Spleen (tissue), 11 donors: ENCODE results near the gene TSPAN9. TPM values are rescaled to one million over a fixed set of nuclear protein-coding genes. Genes with fewer than 3 reads are reported as not detected.

Experiments used
- DNase-seq: peaks from one replicate; pipeline ENCODE4 v3.0.0-alpha.2; 2020
- H3K27ac ChIP-seq, 8 donors: fragments of 200-600 bp; sonication (generic) in 7 of 8; 1 replicate in 4 of 8; 2 replicates in 4 of 8; pipeline versions ENCODE4 v1.5.0 to v1.8.0; 2016 to 2021; ENCODE audit warnings: inconsistent platforms in 4 of 8, mild to moderate bottlenecking in 4 of 8, moderate library complexity in 1 of 8
- H3K27me3 ChIP-seq, 7 donors: fragments of 200-600 bp; sonication (generic) in 6 of 7; replicated peaks in 1 of 7; 1 replicate in 4 of 7; 2 replicates in 3 of 7; pipeline versions ENCODE4 v1.5.0 to v1.8.0; 2016 to 2021; ENCODE audit warnings: inconsistent platforms in 3 of 7, mild to moderate bottlenecking in 1 of 7
- H3K36me3 ChIP-seq, 6 donors: fragments of 200-600 bp; sonication (generic) in 5 of 6; 1 replicate in 4 of 6; 2 replicates in 2 of 6; pipeline versions ENCODE4 v1.5.0 to v1.8.0; 2016 to 2021; ENCODE audit warnings: inconsistent platforms in 2 of 6
- H3K4me1 ChIP-seq, 6 donors: fragments of 200-600 bp; sonication (generic) in 5 of 6; 1 replicate in 3 of 6; 2 replicates in 3 of 6; pipeline versions ENCODE4 v1.5.0 to v1.8.0; 2016 to 2021; ENCODE audit warnings: inconsistent platforms in 3 of 6
- H3K4me3 ChIP-seq, 8 donors: fragments of 200-600 bp; sonication (generic) in 7 of 8; 1 replicate in 4 of 8; 2 replicates in 4 of 8; pipeline versions ENCODE4 v1.5.0 to v1.8.0; 2016 to 2021; ENCODE audit warnings: inconsistent platforms in 4 of 8, mild to moderate bottlenecking in 4 of 8, moderate library complexity in 2 of 8
- H3K9me3 ChIP-seq, 8 donors: fragments of 200-600 bp; sonication (generic) in 7 of 8; 1 replicate in 4 of 8; 2 replicates in 4 of 8; pipeline versions ENCODE4 v1.5.0 to v1.8.0; 2016 to 2021; ENCODE audit warnings: inconsistent platforms in 4 of 8
- CTCF ChIP-seq, 11 experiments: fragments of 200-600 bp in 7 of 11; fragments of 450-650 bp in 4 of 11; sonication (generic) in 4 of 11; IDR thresholded peaks in 8 of 11; conservative IDR thresholded peaks in 3 of 11; 1 replicate in 7 of 11; 2 replicates in 4 of 11; pipeline versions ENCODE4 v1.4.0 to v1.8.0; 2016 to 2021; ENCODE audit warnings: antibody characterized with exemption in 11 of 11, inconsistent platforms in 4 of 11, mild to moderate bottlenecking in 1 of 11
- POLR2A ChIP-seq, 3 donors: fragments of 450-650 bp; IDR thresholded peaks; one replicate each; pipeline ENCODE4 v1.5.1; 2017; ENCODE audit warnings: antibody characterized with exemption in 3 of 3, mild to moderate bottlenecking in 1 of 3
- POLR2AphosphoS5 ChIP-seq, 3 donors: sonication (generic); formaldehyde crosslinking; IDR thresholded peaks; one replicate each; pipeline ENCODE4 v1.5.1; 2017; ENCODE audit warnings: antibody characterized with exemption in 3 of 3
- WGBS, 5 donors: extraction: QIAGEN DNeasy Blood & Tissue Kit in 3 of 5; methylation state at CpG; one replicate each; pipeline versions ENCODE4 v1.1.5 to v1.1.7; 2013 to 2018; 5-methylcytosine and 5-hydroxymethylcytosine counted together
- intact Hi-C: fragments of 100-400 bp; cut with DNase I; formaldehyde crosslinking; loops from one replicate; pipeline ENCODE4 v1.15.0; 2023; ENCODE audit warnings: low total_unique reads
- polyA plus RNA-seq, 3 donors: library from polyadenylated mRNA; stranded (reverse); fragments of 200-250 nt; gene quantifications; one replicate each; pipeline ENCODE4 v1.2.1, GENCODE V29; 2013
- total RNA-seq, 7 donors: library from RNA; depleted of rRNA in 3 of 7; stranded (reverse); fragments of >200 nt in 3 of 7; fragmentation: NEBNext Ultra II Directional in 4 of 7; extraction: Animal tissue kit (Norgen Biotek cat#: 25700) in 4 of 7; gene quantifications; one replicate each; pipeline versions ENCODE4 v1.1.0 to v1.2.1, GENCODE V29; 2016 to 2021
- donor health status: healthy with polysubstance abuse.
- donor health status: DM: no; HTN: no; CAD: no; lungs with moderate emphysema.
- donor health status: DM: no; HTN: no; CAD: no.
- donor health status: Bipolar disorder and iron deficiency.
- donor health status: healthy.
- donor health status: DM: no; HTN: no; CAD: no.
- donor health status: DM: yes; HTN: yes; CAD: no.

TSPAN9 gene
- total and polyA plus RNA-seq, 10 donors, result 3.6 to 51.1 (median 32.4) TPM

GRCh38 chr12:3261782-3262359 is 184.7 kb downstream of the TSPAN9 start:
- WGBS, 5 donors, result 64 to 77% (median 70%) methylated on average over 11 of the region's 11 CpGs
- H3K36me3 ChIP-seq, result no peaks in the 10 kb centered on the region
- H3K9me3 ChIP-seq, result no peaks in the 10 kb centered on the region
- no peak overlapping the region for H3K27ac ChIP-seq
- no peak for TF ChIP-seq POLR2A (IDR thresholded peaks at IDR 0.05)
- no peak for TF ChIP-seq POLR2AphosphoS5 (IDR thresholded peaks at IDR 0.05)
- TF ChIP-seq CTCF (IDR thresholded peaks at IDR 0.05 in 8 of 11, conservative IDR thresholded peaks at IDR 0.05 in 3 of 11), result no peak
- H3K4me1 ChIP-seq, result peaks cover 0 to 30% (median 7%) of the 10 kb centered on the region in 6 donors
- H3K27me3 ChIP-seq, result no peaks in the 10 kb centered on the region
- DNase-seq, result no peak
- H3K4me3 ChIP-seq, result no peak overlapping the region
- intact Hi-C loops, result no loop called here

GRCh38 chr12:3262470-3262869 is 185.3 kb downstream of the TSPAN9 start:
- H3K27me3 ChIP-seq, result no peaks in the 10 kb centered on the region
- no peak overlapping the region for H3K27ac ChIP-seq
- DNase-seq, result no peak
- H3K9me3 ChIP-seq, result no peaks in the 10 kb centered on the region
- H3K36me3 ChIP-seq, result no peaks in the 10 kb centered on the region
- intact Hi-C loops, result no loop called here
- no peak overlapping the region for H3K4me3 ChIP-seq
- H3K4me1 ChIP-seq, result peaks cover 0 to 25% (median 4%) of the 10 kb centered on the region in 6 donors
- 80 to 87% (median 86%) methylated on average over 6 to 10 of the region's 10 CpGs for WGBS, 5 donors
- TF ChIP-seq POLR2A (IDR thresholded peaks at IDR 0.05) (no peak), POLR2AphosphoS5 (IDR thresholded peaks at IDR 0.05) (no peak), CTCF (IDR thresholded peaks at IDR 0.05 in 8 of 11, conservative IDR thresholded peaks at IDR 0.05 in 3 of 11) (no peak)

GRCh38 chr12:3263282-3263681 is 186.1 kb downstream of the TSPAN9 start:
- TF ChIP-seq CTCF (IDR thresholded peaks at IDR 0.05 in 8 of 11, conservative IDR thresholded peaks at IDR 0.05 in 3 of 11), result no peak
- TF ChIP-seq POLR2AphosphoS5 (IDR thresholded peaks at IDR 0.05), result no peak
- no peak for TF ChIP-seq POLR2A (IDR thresholded peaks at IDR 0.05)
- Histone ChIP-seq H3K4me3 (no peak overlapping the region), H3K27me3 (no peaks in the 10 kb centered on the region), H3K36me3 (no peaks in the 10 kb centered on the region), H3K4me1 (peaks cover 0 to 22% (median 4%) of the 10 kb centered on the region in 6 donors), H3K27ac (no peak overlapping the region), H3K9me3 (no peaks in the 10 kb centered on the region)
- DNase-seq, result no peak
- WGBS, 5 donors, result 79 to 92% (median 90%) methylated on average over 13 of the region's 13 CpGs
- intact Hi-C loops, result no loop called here

- intact Hi-C loops, result no loop called here
- Histone ChIP-seq H3K27ac (no peak overlapping the region), H3K4me1 (peaks cover 0 to 21% (median 4%) of the 10 kb centered on the region in 6 donors), H3K27me3 (no peaks in the 10 kb centered on the region), H3K4me3 (no peak overlapping the region), H3K36me3 (no peaks in the 10 kb centered on the region), H3K9me3 (no peaks in the 10 kb centered on the region)
- DNase-seq, result no peak
- 84 to 91% (median 88%) methylated on average over 32 to 35 of the region's 35 CpGs for WGBS, 5 donors
- no peak for TF ChIP-seq CTCF (IDR thresholded peaks at IDR 0.05 in 8 of 11, conservative IDR thresholded peaks at IDR 0.05 in 3 of 11)
Measured at GRCh38 chr12:3263939-3264922, 187.1 kb downstream of the TSPAN9 start.
